A172 (cell line): ENCODE results near the gene ACTR1A. TPM values are rescaled to one million over a fixed set of nuclear protein-coding genes. Genes with fewer than 3 reads are reported as not detected.
"Not testable (repeated sequence)": the region's sequence is repeated elsewhere in the genome, so short reads cannot be mapped to it uniquely, and the experiment has no call there.

Experiments used
- DNase-seq: peaks from one replicate; pipeline ENCODE4 v3.0.0-alpha.2; 2015; ENCODE audit warnings: low spot score
- total RNA-seq: library from RNA; depleted of rRNA; stranded (reverse); fragments of >200 nt; shearing (Covaris generic); gene quantifications from 2 replicates; pipeline ENCODE4 v1.2.3, GENCODE V29; 2014

Gene ACTR1A
- total RNA-seq, 1 experiment from 2014 or later, result 163 TPM

DNA sequence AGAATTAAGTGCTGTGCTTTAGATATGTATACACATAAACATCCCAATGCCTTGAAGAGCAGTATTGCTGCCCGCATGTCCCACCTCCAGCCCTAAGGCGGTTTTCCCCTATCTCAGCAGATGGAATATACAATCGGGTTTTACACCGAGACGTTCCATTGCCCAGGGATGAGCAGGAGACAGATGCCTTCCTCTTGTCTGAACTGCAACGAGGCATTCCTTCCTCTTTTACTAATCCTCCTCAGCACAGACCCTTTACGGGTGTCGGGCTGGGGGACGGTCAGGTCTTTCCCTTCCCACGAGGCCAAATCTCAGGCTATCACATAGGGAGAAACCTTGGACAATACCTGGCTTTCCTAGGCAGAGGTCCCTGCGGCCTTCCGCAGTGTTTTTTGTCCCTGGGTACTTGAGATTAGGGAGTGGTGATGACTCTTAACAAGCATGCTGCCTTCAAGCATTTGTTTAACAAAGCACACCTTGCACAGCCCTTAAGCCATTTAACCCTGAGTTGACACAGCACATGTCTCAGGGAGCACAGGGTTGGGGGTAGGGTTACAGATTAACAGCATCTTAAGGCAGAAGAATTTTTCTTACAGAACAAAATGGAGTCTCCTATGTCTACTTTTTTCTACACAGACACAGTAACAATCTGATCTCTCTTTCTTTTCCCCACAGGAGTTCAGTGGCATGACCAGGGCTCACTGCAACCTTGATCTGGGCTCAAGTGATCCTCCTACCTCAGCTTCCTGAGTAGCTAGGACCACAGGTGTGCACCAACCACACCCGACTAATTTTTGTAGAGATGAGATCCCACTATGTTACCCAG lies 47.6 kb downstream of the ACTR1A start:
- DNase-seq, result not testable (repeated sequence)

DNA sequence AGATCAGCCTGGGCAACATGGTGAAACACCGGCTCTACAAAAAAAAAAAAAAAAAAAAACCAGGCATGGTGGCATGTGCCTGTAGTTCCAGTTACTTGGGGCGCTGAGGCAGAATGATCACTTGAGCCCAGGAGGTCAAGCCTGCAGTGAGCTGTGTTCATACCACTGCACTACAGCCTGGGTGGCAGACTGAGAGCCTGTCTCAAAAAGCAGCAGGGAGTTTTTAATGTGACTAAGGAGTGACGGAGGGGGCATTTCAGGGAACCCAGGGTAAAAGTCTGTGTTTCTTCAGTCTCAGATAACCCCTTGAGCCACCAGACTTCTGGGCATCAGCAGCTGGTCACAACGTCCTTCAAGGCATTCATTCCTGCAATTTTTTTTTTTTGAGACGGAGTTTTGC lies 49.0 kb downstream of the ACTR1A start:
- DNase-seq, result no peak

GRCh38 chr10:102452672-102453340 lies 49.7 kb downstream of the ACTR1A start:
- DNase-seq, result peak; percentile 79

DNA sequence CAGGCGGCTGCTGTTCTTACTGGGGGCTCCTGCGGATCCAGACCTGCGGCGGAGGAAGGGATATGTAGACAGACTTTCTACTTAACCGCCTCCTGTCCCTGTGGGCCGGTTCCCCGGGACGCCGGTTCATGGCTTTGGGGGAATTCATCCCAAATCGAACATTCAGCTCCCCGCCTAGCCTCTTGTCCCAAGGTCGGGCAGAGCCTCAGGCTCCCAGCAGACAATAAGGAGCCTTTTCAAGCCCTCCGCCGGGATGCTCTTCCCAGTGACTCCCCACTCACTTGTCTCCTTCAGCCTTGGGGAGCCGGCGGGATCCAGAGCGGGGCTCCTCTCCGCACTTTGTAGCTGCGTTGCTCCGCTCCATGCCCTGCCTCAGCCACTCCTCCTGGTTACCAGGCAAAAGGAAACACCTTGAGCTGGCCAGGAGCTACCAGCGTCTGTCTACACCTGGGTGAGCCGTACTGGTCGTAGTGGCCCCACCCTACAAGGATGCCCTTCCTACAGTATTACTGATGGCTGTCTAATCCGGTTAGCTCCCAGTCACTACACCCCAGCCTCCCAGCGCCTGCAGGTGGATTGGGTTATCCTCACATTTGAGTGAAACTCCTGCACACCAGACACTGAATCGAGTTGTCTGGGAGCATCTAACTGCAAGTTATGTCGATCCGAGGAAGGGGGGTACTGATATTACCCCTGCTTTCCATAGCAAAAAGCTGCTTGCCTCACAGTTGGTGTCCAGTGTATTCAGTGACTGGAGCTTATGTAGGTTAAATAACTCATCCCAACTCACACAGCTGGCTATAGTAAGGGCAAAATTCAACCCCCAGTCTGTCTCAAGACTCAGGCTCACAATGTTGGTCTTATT lies 51.2 kb downstream of the ACTR1A start, which contains the start of gene C10orf95:
TSS of gene C10orf95 (minus strand) at position 439 of the 865 bp plus-strand sequence. CDS start 450 bp downstream, outside the sequence.
- no peak for DNase-seq

- no peak for DNase-seq
Observed at GRCh38 chr10:102450374-102451104, 52.0 kb downstream of the ACTR1A start.

DNA sequence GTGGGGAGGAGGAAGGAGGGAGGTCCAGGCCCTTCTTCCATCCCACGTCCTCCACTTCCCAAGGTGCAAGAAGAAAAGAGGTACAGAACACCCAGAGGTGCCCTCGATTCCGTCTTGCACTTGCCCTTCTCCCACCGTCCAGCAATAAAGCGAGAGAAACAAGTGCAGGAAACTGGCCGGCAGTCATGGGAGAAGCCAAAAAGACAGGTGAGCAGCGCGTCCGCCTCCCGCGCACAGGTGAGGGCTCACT lies 52.5 kb downstream of the ACTR1A start:
- DNase-seq, result no peak

DNA sequence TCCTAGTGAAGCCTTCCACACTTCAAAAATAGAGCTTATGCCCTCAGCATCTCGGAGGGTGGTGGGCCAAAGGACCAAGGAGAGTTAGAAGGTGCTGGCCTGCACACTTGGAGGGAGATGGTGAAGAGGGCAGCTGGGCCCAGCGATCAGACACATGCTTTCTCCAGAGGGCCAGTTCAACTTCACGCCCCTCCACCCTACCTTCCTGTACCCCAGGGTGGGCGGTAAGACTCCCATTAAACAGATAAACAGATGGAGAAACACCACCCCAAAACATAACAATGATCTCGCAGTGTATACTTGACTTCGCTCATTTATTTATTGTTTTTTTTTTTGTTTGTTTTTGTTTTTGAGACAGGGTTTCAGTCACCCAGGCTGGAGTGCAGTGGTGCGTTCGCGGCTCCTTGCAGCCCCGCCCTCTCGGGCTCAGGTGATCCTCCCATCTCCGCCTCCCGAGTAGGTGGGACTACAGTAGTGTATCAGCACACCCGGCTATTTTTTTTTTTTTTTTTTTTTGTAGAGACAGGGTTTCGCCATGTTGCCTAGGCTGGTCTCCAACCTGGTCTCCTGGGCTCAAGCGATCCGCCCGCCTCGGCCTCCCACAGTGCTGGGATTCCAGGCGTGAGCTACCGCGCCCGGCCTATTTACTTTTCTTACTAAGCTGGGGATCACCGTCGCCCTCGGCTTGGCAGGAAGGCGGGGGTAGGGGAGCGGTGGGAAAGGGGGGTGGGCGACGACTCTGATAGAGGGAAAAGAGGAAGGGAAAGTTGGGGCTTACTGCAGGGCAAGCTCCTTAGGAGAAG lies 53.0 kb downstream of the ACTR1A start:
- DNase-seq, result peak; percentile 24

GRCh38 chr10:102444851-102445250 lies 57.7 kb downstream of the ACTR1A start:
- no peak for DNase-seq

GRCh38 chr10:102438374-102438773 lies 64.1 kb downstream of the ACTR1A start:
- DNase-seq, result no peak

GRCh38 chr10:102437515-102437914 lies 65.0 kb downstream of the ACTR1A start:
- DNase-seq, result no peak

DNA sequence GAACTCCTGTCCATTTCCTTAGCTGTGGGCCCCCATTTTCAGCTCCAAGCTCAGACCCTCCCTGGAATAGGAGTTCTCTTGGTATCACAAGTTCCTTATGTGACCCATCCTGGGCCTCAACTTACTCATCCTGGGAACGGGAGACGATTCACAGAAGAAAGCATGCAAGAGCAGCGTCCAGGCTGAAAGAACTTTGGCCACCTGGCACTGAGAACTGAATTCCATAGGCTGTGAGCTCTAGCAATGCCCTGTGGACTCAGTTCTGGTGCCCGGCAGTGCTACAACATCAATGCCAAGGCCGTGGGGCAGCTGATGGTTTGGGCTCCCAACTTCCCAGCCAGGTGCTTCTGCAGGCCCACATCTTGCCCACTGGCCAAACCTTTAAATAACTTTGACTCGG lies 66.2 kb downstream of the ACTR1A start:
- DNase-seq, result no peak

DNA sequence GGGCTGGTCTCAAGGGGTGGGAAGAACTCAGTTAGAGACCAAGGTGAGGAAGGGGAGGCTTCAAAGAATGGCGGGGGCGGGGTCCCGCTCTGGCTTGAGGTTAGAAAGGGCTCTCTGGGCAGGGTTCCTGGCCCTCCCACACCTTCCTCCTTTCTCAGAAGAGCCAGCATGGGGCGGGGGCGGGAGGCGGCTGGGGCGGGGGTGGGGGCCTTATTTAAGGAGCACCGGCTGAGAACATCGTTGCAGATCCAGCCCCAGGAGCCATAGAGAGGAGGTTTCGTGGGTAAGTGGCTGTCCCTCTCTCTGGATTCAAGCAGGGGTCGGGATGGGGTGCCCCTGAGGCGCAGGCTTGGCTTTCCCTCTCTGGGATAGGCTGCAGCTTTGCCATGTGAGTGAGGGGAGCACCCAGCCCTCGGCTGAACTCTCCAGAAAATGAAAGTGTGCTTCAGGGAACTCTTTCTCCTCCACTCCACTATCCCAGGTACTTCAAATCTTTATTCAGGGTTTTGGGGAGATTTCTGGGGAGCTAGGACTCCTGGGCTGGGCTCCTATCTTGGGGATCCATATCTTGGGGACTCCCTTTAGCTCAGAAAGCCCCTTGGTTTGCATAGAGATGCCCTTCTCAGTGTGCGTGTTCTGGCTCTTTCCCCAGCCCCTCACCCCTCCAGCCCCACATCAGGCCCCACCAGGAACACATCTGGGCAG lies 66.8 kb downstream of the ACTR1A start:
- no peak for DNase-seq

- no peak for DNase-seq
Observed at GRCh38 chr10:102435133-102435497, 67.4 kb downstream of the ACTR1A start.

DNA sequence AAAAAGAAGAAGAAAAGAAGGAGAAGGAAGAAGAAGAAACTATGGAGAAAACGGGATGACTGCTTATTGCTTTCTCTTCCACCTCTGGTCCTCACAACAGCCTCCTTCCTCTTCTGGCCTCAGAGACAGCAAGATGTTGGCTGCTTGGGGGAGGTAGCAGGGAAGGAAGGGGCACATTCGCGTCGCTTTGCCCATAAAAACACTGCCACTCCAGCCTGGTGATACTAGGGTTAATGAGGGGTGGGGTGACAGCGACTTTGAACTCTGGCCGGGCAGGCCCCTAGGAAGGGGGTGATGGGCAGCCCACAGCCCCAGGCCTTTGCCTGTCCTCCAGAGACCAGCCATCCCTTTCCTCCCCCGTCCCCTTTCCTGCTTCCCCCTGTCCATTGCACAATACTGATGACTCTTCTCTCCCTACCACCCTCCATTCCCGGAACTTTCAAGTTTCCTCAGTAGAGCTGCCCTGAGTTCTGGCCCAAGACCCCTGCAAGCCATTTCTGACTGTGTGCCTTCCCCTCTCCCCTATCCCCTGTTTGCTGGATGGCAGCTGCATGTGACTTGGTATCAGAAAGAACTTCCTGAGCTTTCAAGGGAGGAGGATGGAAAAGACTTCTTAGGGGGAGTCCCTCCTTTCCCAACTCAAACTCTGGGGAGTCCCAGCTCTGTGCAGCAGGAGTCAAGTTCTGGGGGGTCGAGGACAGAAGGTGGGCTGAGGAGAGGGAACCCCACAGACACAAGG lies 67.9 kb downstream of the ACTR1A start:
- DNase-seq, result no peak

DNA sequence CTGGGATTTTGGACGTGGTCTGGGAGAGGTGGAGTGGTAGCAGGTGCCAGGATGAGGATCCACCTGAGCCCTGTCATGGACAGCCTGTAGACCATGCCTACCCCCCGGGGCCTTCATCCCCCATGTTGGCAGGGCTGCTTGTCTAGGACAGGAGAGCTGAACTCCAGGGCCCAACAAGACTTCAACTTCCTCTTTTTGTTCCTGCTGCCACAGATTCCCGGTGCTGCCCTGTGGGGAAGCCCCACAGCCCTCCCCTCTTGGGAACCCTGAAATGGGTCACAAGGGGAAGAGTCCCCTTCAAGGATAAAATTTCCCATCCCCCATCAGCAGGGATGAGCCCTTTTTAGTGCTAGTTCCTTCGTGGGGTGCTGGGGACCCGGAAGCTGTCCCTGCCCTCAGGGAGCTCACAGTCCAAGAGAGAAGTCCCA lies 68.9 kb downstream of the ACTR1A start:
- DNase-seq, result no peak

DNA sequence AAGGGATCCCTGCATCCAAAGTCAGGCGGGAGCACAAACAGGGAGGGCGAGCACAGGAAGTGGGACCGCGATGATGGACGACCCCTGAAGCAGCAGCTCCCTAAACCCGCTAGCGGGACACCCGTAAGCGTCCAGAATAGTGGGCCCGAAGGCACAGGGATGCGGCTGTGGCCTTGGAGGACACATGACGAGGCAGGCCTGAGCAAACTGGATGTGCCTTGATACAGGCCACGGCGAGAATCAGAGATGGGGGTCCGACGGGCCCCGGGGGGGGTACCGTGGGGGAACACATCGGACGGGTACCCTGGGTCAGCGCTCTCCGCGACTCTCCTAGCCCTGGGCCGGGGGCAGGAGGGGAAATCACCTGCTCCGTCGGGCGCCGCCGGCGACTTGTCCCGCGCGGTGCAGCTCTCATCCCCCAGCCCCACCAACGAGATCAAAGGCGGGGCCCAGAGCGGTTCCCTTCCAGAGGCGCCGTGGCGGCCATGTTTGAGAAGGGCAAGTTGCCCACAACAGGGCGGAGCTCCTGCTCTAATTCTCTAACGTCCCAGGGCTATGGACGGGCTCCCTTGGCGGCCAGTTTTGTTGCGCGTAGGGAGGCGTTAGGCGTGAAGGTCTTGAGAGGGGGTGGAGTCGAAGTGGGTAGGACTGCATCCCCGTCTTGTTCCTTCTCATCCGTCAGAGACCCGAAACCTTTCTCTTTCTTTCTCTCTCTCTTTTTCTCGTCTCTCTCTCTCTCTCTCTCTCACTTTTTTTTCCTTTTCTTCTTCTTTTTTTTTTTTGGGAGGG lies 70.2 kb downstream of the ACTR1A start, which contains the start of gene CUEDC2:
TSS of gene CUEDC2 (minus strand) at position 413 of the 789 bp plus-strand sequence. CDS start 7,386 bp downstream, outside the sequence.
- peak; percentile 95 for DNase-seq

DNA sequence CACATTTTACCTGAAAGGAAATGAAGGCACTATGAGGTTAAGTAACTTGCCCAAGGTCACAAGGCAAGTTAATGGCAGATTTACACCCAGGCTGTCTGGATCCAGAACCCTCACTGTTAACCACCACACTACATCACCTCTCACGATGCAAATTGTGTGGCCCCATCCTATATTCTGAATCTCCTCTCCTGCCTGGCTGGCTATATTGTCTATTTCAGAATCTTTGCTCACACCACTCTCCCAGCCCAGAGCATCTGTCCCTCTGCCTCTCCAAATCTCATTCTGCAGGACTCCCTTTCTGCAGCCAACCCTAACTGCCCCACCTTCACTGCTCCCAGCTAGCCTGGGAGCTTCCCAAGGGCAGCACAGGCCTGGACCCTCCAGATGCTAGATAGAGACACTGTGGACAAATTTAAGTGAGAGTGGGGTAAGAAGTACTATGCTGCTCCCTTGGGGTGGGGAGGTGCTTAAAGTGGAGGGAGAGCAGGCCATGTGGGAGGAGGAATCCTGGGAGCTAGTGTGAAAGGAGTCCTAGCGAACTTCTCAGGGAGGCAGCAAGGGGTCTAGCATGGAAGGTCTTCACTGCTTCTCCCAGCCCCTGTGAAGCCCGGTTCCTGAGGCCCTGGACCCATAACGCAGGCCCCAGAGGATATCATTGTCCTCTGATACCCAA lies 70.9 kb downstream of the ACTR1A start:
- peak; percentile 44 for DNase-seq

GRCh38 chr10:102429468-102429867 lies 73.0 kb downstream of the ACTR1A start:
- DNase-seq, result no peak
